K562 treated with DMSO at 1 percent for 12 hours (cell line): ENCODE results near the gene DCDC1. TPM values are rescaled to one million over a fixed set of nuclear protein-coding genes. Genes with fewer than 3 reads are reported as not detected.

Experiments used
- total RNA-seq: library from RNA; unstranded; fragments of 300-600 nt; gene quantifications from 2 replicates; pipeline ENCODE4 v1.2.3, GENCODE V29; 2022; ENCODE audit not compliant: insufficient read depth

DCDC1 gene, protein sequence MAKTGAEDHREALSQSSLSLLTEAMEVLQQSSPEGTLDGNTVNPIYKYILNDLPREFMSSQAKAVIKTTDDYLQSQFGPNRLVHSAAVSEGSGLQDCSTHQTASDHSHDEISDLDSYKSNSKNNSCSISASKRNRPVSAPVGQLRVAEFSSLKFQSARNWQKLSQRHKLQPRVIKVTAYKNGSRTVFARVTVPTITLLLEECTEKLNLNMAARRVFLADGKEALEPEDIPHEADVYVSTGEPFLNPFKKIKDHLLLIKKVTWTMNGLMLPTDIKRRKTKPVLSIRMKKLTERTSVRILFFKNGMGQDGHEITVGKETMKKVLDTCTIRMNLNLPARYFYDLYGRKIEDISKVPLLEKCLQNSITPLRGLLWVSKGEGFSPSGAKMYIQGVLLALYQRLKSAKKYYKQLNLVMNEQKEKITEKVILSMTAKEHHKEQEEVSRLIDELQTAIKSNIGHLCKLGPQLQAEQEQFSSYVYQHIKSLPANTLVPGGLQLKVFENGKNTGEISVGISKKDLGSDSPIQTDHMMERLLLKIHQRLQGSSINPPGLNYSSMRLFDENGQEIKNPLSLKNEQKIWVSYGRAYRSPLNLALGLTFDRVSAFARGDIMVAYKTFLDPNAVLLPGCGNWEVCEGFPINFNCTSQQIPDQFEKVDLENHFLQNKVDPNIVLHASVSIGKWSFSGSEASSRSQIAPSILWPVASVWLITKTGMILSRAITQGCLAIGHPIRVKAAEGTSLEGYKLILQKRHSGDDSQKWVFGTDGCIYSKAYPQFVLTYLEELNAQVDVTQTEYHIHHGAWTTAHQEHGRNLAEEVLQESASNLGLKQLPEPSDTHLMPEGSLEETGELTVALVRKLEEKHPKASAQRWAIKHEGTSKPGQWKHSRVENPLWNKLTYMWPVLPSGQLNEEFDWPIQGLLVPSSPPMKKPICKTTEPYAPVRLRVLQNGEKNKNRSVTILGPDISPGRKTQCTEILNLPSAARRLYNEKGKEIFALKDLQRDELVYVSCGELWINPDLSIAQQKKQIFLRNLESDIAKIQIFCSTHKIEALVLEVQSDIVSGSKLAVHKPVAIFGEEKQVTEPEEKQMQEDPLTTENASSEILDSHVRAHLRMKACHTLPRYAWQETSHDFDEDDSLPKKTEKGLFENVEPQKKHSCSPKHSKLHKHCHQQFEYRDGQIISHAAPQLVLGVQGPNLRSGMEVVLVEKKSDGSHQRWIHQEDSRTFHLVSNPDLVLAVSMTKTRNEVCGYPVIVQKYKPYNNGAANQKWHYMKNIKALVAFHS (N-terminal part only)
- total RNA-seq: not detected in 2 replicates

DNA sequence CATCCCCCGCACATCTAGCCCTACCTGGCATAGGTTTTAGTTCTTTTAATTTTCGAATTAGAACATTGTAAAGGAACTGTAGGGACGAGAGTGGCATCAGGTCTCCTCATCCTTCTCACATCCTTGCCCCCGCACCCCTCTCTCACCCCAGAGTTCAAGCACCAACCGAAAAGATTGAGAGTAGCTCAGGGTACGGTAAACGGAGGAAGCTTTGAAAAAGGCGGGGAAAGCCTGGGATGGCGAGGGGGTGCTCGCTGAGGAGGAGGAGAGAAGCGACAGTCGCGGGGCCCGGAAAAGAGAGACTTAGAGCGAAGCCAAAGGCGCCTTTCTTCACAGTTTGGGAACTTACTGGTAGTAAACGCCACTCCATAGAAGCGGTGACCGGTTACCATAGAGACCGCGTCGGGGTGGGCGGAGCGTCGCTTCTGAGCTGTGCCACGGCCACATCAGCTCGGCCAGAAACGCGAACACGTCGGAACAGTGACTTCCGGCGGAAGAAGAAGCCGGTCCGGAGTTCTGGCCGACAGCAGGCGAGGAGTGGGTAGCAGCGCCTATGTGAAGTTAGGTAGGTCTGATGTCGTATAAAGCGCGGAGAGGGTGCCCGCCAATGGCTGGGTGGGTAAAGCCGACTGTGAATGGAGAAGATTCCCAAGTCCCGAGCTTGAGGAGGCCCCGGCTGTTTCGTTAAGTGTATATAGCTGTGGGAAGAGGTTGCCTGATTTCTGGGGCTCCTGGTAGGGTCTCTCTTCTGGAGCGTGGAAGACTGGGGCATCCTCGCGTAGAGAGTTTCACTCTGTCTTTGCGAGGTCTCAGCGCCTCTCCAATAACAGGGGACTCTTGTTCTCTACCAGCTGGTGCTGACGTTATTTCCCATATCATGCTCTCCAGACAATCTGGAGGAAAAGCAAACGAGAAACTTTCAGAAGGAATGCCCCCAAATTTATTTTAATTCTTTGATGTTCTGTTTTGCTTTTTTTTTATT lies at the start of gene DCDC1, which contains the start of gene DNAJC24:
Gene DCDC1, minus strand, starts transcription at position 392 of the 982 bp plus-strand sequence. CDS start 41,459 bp downstream, outside the sequence.
Gene DNAJC24, plus strand, starts transcription at position 513 of the 982 bp plus-strand sequence. CDS start 889 bp downstream, outside the sequence.

Other genes with a start within 250 kb of the DCDC1 start
- gene DNAJC24, start 121 bp upstream of the DCDC1 start, total RNA-seq: 9.4 and 13.8 TPM in 2 replicates
- 22.6 and 44.8 TPM in 2 replicates for gene IMMP1L, start 139.9 kb upstream of the DCDC1 start, total RNA-seq
- gene ELP4, start 140.0 kb upstream of the DCDC1 start, total RNA-seq: 15.3 and 24.7 TPM in 2 replicates